GM12873 (cell line): ENCODE results near the gene VPS72.

ENCODE experiments used
- TF ChIP-seq, protein P1 (sequence below): IDR thresholded peaks from 2 replicates; pipeline ENCODE4 v1.5.1; 2012; ENCODE audit warnings: low read depth, mild to moderate bottlenecking, moderate library complexity, low read length, control low read depth; ENCODE audit not compliant: insufficient read depth; ENCODE audit errors: missing control alignments

Gene VPS72

DNA sequence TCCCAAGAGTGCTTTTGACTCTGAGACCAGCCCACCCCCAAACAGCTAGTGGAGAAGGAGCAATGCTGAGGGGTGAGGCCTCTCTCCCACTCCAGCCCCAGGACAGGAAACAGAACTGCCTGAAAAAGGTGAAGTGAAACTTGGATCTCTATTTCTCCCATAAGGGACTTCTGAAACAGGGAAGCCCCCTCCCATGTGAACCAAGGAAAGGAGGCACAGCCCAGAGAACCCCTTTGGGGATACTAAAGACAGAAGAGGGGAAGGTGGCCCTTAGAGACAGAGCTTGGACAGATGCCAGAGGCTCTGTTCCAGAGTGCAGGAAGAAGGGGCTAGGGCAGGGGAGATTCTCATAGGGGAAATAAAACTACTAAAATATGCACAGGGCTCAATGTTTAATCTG is 30.6 kb downstream of the VPS72 start:
- TF ChIP-seq, protein P1, sequence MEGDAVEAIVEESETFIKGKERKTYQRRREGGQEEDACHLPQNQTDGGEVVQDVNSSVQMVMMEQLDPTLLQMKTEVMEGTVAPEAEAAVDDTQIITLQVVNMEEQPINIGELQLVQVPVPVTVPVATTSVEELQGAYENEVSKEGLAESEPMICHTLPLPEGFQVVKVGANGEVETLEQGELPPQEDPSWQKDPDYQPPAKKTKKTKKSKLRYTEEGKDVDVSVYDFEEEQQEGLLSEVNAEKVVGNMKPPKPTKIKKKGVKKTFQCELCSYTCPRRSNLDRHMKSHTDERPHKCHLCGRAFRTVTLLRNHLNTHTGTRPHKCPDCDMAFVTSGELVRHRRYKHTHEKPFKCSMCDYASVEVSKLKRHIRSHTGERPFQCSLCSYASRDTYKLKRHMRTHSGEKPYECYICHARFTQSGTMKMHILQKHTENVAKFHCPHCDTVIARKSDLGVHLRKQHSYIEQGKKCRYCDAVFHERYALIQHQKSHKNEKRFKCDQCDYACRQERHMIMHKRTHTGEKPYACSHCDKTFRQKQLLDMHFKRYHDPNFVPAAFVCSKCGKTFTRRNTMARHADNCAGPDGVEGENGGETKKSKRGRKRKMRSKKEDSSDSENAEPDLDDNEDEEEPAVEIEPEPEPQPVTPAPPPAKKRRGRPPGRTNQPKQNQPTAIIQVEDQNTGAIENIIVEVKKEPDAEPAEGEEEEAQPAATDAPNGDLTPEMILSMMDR, result no peak

DNA sequence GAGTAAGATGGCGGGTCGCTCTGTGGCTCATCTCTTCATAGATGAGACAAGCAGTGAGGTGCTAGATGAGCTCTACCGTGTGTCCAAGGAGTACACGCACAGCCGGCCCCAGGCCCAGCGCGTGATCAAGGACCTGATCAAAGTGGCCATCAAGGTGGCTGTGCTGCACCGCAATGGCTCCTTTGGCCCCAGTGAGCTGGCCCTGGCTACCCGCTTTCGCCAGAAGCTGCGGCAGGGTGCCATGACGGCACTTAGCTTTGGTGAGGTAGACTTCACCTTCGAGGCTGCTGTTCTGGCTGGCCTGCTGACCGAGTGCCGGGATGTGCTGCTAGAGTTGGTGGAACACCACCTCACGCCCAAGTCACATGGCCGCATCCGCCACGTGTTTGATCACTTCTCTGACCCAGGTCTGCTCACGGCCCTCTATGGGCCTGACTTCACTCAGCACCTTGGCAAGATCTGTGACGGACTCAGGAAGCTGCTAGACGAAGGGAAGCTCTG is 31.2 kb downstream of the VPS72 start:
- TF ChIP-seq, protein P1, result no peak

DNA sequence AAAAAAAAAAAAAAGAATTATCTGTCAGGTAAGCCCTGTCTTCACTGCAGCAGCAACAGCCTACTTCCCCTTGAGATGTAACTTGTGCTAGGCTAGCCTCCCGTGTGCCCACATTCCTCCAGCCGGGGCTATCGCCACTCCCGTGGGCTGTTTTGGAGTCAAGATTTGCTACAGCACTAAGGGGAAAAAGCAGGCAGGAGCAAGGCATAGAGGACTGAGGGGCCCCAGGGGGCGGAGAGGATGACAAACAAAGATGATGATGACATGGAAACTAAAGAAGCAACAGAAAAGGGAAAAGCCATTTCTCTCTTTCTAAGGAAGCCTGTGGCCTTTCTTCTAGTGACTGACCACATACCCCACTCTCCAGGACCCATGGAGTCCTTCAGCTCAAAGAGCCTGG is 31.7 kb downstream of the VPS72 start:
- TF ChIP-seq, protein P1, result no peak

DNA sequence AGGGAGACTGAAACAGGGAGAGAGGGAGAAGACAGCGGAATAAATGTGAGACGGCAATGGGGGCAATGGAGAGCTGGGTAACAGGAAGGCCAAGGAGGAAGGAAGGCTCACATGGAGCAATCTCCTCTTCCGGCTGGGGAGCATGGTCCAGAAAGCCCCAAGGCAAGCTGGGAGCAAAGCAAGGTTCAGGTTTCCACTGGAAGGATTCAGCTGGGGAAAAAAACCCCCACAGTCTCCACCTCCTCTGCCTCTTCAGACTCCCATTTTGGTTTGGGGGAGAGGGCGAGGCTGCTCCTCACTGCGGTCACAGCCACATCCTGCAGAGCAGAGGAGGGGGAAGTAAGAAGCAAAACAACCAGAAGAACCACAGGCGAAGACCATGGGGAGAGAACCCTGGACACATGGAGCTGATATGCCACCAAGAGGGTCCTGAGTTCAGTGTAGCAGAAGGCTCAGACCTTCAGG is 32.9 kb downstream of the VPS72 start:
- TF ChIP-seq, protein P1, result no peak

DNA sequence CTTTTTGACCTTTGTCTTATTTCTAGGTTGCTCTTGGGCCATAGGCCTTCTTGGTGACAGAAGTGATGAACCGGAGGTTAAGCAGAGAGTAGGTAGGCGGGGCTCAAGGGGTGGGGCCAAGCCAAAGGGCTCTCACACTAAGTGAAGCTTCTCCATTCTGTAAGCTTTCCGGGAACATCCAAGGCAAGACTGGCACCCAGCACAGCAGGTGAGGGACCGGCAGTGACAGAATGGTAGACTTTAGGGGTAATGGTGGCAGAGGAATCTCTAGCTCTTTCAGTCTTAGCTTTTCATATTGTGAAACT is 33.5 kb downstream of the VPS72 start, which contains the start of gene TNFAIP8L2:
TSS of gene TNFAIP8L2 (plus strand) at position 135 of the 305 bp plus-strand sequence. CDS start 2,049 bp downstream, outside the sequence.
- TF ChIP-seq, protein P1, result no peak

DNA sequence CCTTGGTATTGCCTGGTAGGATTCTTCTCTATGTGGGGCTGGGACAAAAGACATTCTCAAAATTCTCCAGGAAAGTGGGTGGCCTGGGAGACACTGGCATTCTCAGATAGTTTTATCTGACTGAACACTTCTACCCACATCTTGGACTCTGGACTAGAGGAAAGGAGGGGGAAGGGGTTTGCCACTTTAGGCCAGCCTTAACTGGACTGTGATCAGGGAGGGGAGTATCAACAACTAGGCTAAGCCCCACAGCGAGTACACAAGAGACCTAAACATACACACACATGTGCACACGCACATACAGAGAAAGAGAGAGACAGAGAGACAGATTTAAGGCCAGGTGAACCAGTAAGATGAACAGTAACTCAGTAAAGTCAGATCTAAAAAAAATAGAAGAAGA is 42.3 kb downstream of the VPS72 start:
- TF ChIP-seq, protein P1, result no peak

DNA sequence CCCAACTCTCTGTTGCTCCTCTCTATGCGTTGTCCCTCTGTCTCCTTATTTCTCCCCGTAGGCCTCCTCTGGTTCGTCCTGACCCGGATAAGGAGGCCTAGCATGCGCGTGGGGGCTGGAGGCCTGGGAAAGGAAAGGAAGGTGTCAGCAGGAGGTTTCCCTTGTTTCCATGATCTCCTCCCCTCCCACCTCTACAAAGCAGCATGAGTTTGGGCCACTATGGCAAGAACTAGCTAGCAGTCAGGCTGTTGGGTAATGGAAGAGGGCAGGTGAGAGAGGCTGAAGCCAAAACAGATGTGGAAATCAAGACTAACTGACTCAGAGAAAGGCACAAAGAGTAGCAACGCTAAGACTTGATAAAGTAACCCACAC is 42.9 kb downstream of the VPS72 start:
- TF ChIP-seq, protein P1, result no peak
